Loucy (cell line): ENCODE measurements around the gene GPR55.

Experiments used
- H2AFZ ChIP-seq: fragments of 200-600 bp; sonication (generic); 2 replicates; pipeline ENCODE4 v1.6.0; 2016; ENCODE audit warnings: antibody characterized with exemption, mild to moderate bottlenecking, low read length, moderate library complexity
- H3F3A ChIP-seq: fragments of 200-600 bp; 2 replicates; pipeline ENCODE4 v1.6.0; 2016; ENCODE audit warnings: antibody characterized with exemption, low read depth, mild to moderate bottlenecking
- H3K27me3 ChIP-seq: fragments of 200-600 bp; sonication (generic); 2 replicates; pipeline ENCODE4 v1.6.1; 2014; ENCODE audit warnings: low read length, mild to moderate bottlenecking; ENCODE audit not compliant: insufficient read depth, poor library complexity, severe bottlenecking
- H3K36me3 ChIP-seq: fragments of 200-600 bp; sonication (generic); 2 replicates; pipeline ENCODE4 v1.6.1; 2016; ENCODE audit warnings: low read length; ENCODE audit not compliant: insufficient read depth
- H3K4me1 ChIP-seq: fragments of 200-600 bp; sonication (generic); 2 replicates; pipeline ENCODE4 v1.5.1; 2014; ENCODE audit warnings: low read length, mild to moderate bottlenecking; ENCODE audit not compliant: insufficient read depth, poor library complexity, severe bottlenecking
- H3K4me2 ChIP-seq: fragments of 200-600 bp; sonication (generic); 2 replicates; pipeline ENCODE4 v1.6.0; 2014; ENCODE audit warnings: antibody characterized with exemption, low read length, low read depth, mild to moderate bottlenecking; ENCODE audit not compliant: poor library complexity, severe bottlenecking
- H3K4me3 ChIP-seq: fragments of 200-600 bp; sonication (generic); 2 replicates; pipeline ENCODE4 v1.5.1; 2014; ENCODE audit warnings: low read length, mild to moderate bottlenecking, mixed read lengths; ENCODE audit not compliant: poor library complexity, severe bottlenecking
- H3K79me2 ChIP-seq: fragments of 200-600 bp; sonication (generic); 2 replicates; pipeline ENCODE4 v1.6.1; 2014; ENCODE audit warnings: low read length; ENCODE audit not compliant: insufficient read depth
- H3K9ac ChIP-seq: fragments of 200-600 bp; sonication (generic); 2 replicates; pipeline ENCODE4 v1.6.0; 2014; ENCODE audit warnings: mild to moderate bottlenecking, low read depth, low read length, moderate library complexity; ENCODE audit not compliant: poor library complexity, severe bottlenecking
- H3K9me2 ChIP-seq: fragments of 200-600 bp; sonication (generic); replicated peaks from 2 replicates; pipeline ENCODE4 v1.6.1; 2016; ENCODE audit warnings: low read depth, low read length, mixed read lengths
- H3K9me3 ChIP-seq: fragments of 200-600 bp; sonication (generic); 2 replicates; pipeline ENCODE4 v1.6.1; 2014; ENCODE audit warnings: mild to moderate bottlenecking, antibody characterized with exemption, low read length, low read depth; ENCODE audit not compliant: insufficient read depth
- H4K20me1 ChIP-seq: fragments of 200-600 bp; sonication (generic); 2 replicates; pipeline ENCODE4 v1.6.0; 2014; ENCODE audit warnings: antibody characterized with exemption, low read length, mild to moderate bottlenecking; ENCODE audit not compliant: insufficient read depth, poor library complexity, severe bottlenecking
- CTCF ChIP-seq: fragments of 200-600 bp; sonication (generic); conservative IDR thresholded peaks from 2 replicates; pipeline ENCODE4 v1.5.1; 2014; ENCODE audit warnings: mild to moderate bottlenecking, antibody characterized with exemption, low read length
- EZH2phosphoT487 ChIP-seq: fragments of 200-600 bp; IDR thresholded peaks from 2 replicates; pipeline ENCODE4 v1.6.1; 2018; ENCODE audit warnings: antibody characterized with exemption, mild to moderate bottlenecking, moderate library complexity, borderline replicate concordance

Gene GPR55

GRCh38 chr2:230910546-230911177 is 14.4 kb downstream of the GPR55 start:
- no peak overlapping the region for H2AFZ ChIP-seq
- TF ChIP-seq CTCF (no peak), EZH2phosphoT487 (no peak)
- no peaks in the 10 kb centered on the region for H3K79me2 ChIP-seq
- no peak overlapping the region for H3K4me3 ChIP-seq
- no peak overlapping the region for H3K4me2 ChIP-seq
- H3F3A ChIP-seq = no peaks in the 10 kb centered on the region
- H3K9me2 ChIP-seq = no peaks in the 10 kb centered on the region
- H3K36me3 ChIP-seq = no peaks in the 10 kb centered on the region
- no peaks in the 10 kb centered on the region for H3K27me3 ChIP-seq
- H3K9ac ChIP-seq = no peak overlapping the region
- H3K4me1 ChIP-seq = no peaks in the 10 kb centered on the region
- H3K9me3 ChIP-seq = no peaks in the 10 kb centered on the region
- no peaks in the 10 kb centered on the region for H4K20me1 ChIP-seq

GRCh38 chr2:230909841-230910545 is 15.0 kb downstream of the GPR55 start:
- Histone ChIP-seq H3K27me3 (no peaks in the 10 kb centered on the region), H4K20me1 (no peaks in the 10 kb centered on the region), H3K79me2 (no peaks in the 10 kb centered on the region), H3K9ac (no peak overlapping the region), H3K36me3 (no peaks in the 10 kb centered on the region), H3F3A (no peaks in the 10 kb centered on the region), H3K4me3 (no peak overlapping the region), H3K9me2 (no peaks in the 10 kb centered on the region), H2AFZ (no peak overlapping the region), H3K4me2 (no peak overlapping the region), H3K4me1 (no peaks in the 10 kb centered on the region), H3K9me3 (no peaks in the 10 kb centered on the region)
- no peak for TF ChIP-seq CTCF
- TF ChIP-seq EZH2phosphoT487 = no peak

- Histone ChIP-seq H3K27me3 (no peaks in the 10 kb centered on the region), H3K4me3 (no peak overlapping the region), H3K4me2 (no peak overlapping the region), H2AFZ (no peak overlapping the region), H3K4me1 (no peaks in the 10 kb centered on the region), H3F3A (no peaks in the 10 kb centered on the region), H3K9me2 (no peaks in the 10 kb centered on the region), H3K36me3 (no peaks in the 10 kb centered on the region), H4K20me1 (no peaks in the 10 kb centered on the region), H3K9me3 (no peaks in the 10 kb centered on the region), H3K79me2 (no peaks in the 10 kb centered on the region), H3K9ac (no peak overlapping the region)
- TF ChIP-seq CTCF (no peak), EZH2phosphoT487 (no peak)
Observed at GRCh38 chr2:230908595-230909191, 16.3 kb downstream of the GPR55 start.
